Measurements from ENCODE around the gene DNAH17.

DNAH17 gene

GRCh38 chr17:78572239-78573205 lies 4.7 kb downstream of the DNAH17 start:
- no peak for DNase-seq (ENCODE audit: low spot score)

- DNase-seq (ENCODE audit: low spot score) = no peak
Observed at GRCh38 chr17:78571329-78571728, 5.9 kb downstream of the DNAH17 start.

- DNase-seq (ENCODE audit: low spot score) = no peak
Observed at GRCh38 chr17:78568494-78569115, 8.6 kb downstream of the DNAH17 start.

GRCh38 chr17:78567991-78568390 lies 9.2 kb downstream of the DNAH17 start:
- no peak for DNase-seq (ENCODE audit: low spot score)

GRCh38 chr17:78566947-78567346 lies 10.2 kb downstream of the DNAH17 start:
- no peak for DNase-seq (ENCODE audit: low spot score)

GRCh38 chr17:78563189-78564145 lies 13.7 kb downstream of the DNAH17 start:
- DNase-seq (ENCODE audit: low spot score) = no peak

GRCh38 chr17:78562734-78563133 lies 14.5 kb downstream of the DNAH17 start:
- no peak for DNase-seq (ENCODE audit: low spot score)

- DNase-seq (ENCODE audit: low spot score) = no peak
Observed at GRCh38 chr17:78561166-78561565, 16.0 kb downstream of the DNAH17 start.

- DNase-seq (ENCODE audit: low spot score) = no peak
Observed at GRCh38 chr17:78560731-78561130, 16.5 kb downstream of the DNAH17 start.

GRCh38 chr17:78559749-78560368 lies 17.3 kb downstream of the DNAH17 start:
- DNase-seq (ENCODE audit: low spot score) = no peak

GRCh38 chr17:78558989-78559388 lies 18.2 kb downstream of the DNAH17 start:
- no peak for DNase-seq (ENCODE audit: low spot score)

- DNase-seq (ENCODE audit: low spot score) = peak; percentile 5
Observed at GRCh38 chr17:78558181-78558850, 18.9 kb downstream of the DNAH17 start.

GRCh38 chr17:78557598-78558039 lies 19.6 kb downstream of the DNAH17 start:
- DNase-seq (ENCODE audit: low spot score) = no peak

- no peak for DNase-seq (ENCODE audit: low spot score)
Observed at GRCh38 chr17:78556812-78557211, 20.4 kb downstream of the DNAH17 start.

GRCh38 chr17:78555746-78556401 lies 21.3 kb downstream of the DNAH17 start:
- no peak for DNase-seq (ENCODE audit: low spot score)

- DNase-seq (ENCODE audit: low spot score) = no peak
Observed at GRCh38 chr17:78550464-78550863, 26.7 kb downstream of the DNAH17 start.

GRCh38 chr17:78548725-78549124 lies 28.5 kb downstream of the DNAH17 start:
- DNase-seq (ENCODE audit: low spot score) = no peak

- no peak for DNase-seq (ENCODE audit: low spot score)
Observed at GRCh38 chr17:78547035-78547434, 30.2 kb downstream of the DNAH17 start.

GRCh38 chr17:78546476-78546875 lies 30.7 kb downstream of the DNAH17 start:
- no peak for DNase-seq (ENCODE audit: low spot score)
